Renal pelvis (tissue), 12 donors: ENCODE measurements around the gene GNG5. TPM values are rescaled to one million over a fixed set of nuclear protein-coding genes. Genes with fewer than 3 reads are reported as not detected.
"Not testable (repeated sequence)": the region's sequence is repeated elsewhere in the genome, so short reads cannot be mapped to it uniquely, and the experiment has no call there.

ENCODE experiments used
- DNase-seq: peaks from one replicate; pipeline ENCODE4 v3.0.0-alpha.2; 2013
- long read RNA-seq, 16 experiments: transcript quantifications; one replicate each; lab custom pipeline, GENCODE V29; 2026
- polyA plus RNA-seq, 3 donors: library from polyadenylated mRNA; unstranded; fragments of 120-200 nt; gene quantifications; one replicate each; pipeline ENCODE4 v1.2.1, GENCODE V29; 2013; ENCODE audit not compliant: insufficient read length in 3 of 3

GNG5 gene
- polyA plus RNA-seq: 100 to 1,000 TPM; 135 to 163 (median 156) TPM
- long read RNA-seq, donor 1, transcript GNG5-201 (3 exons, 920 nt): major isoform, 193 of 194 reads
- long read RNA-seq, donor 1, partial matches to known transcripts: 0 of 194 reads
- long read RNA-seq, donor 1, other reads (novel, unspliced or antisense): 0 of 194 reads
- long read RNA-seq, donor 2, transcript GNG5-201 (3 exons, 920 nt): major isoform, 206 of 211 reads
- long read RNA-seq, donor 2, partial matches to known transcripts: 5 of 211 reads
- long read RNA-seq, donor 2, other reads (novel, unspliced or antisense): 0 of 211 reads
- long read RNA-seq, donor 3, transcript GNG5-201 (3 exons, 920 nt): major isoform, 208 of 339 reads
- long read RNA-seq, donor 3, partial matches to known transcripts: 131 of 339 reads
- long read RNA-seq, donor 3, other reads (novel, unspliced or antisense): 0 of 339 reads
- long read RNA-seq, donor 4, transcript GNG5-201 (3 exons, 920 nt): major isoform, 252 of 253 reads
- long read RNA-seq, donor 4, partial matches to known transcripts: 0 of 253 reads
- long read RNA-seq, donor 4, other reads (novel, unspliced or antisense): 0 of 253 reads
- long read RNA-seq, donor 5, transcript GNG5-201 (3 exons, 920 nt): major isoform, 148 of 148 reads
- long read RNA-seq, donor 5, partial matches to known transcripts: 0 of 148 reads
- long read RNA-seq, donor 5, other reads (novel, unspliced or antisense): 0 of 148 reads
- long read RNA-seq, donor 6, transcript GNG5-201 (3 exons, 920 nt): major isoform, 186 of 188 reads
- long read RNA-seq, donor 6, partial matches to known transcripts: 0 of 188 reads
- long read RNA-seq, donor 6, other reads (novel, unspliced or antisense): 0 of 188 reads
- long read RNA-seq, donor 7, transcript GNG5-201 (3 exons, 920 nt): major isoform, 309 of 314 reads
- long read RNA-seq, donor 7, partial matches to known transcripts: 0 of 314 reads
- long read RNA-seq, donor 7, other reads (novel, unspliced or antisense): 5 of 314 reads
- long read RNA-seq, donor 8, transcript GNG5-201 (3 exons, 920 nt): major isoform, 71 of 77 reads
- long read RNA-seq, donor 8, partial matches to known transcripts: 5 of 77 reads
- long read RNA-seq, donor 8, other reads (novel, unspliced or antisense): 0 of 77 reads
- long read RNA-seq, donor 9, transcript GNG5-201 (3 exons, 920 nt): major isoform, 229 of 234 reads
- long read RNA-seq, donor 9, partial matches to known transcripts: 0 of 234 reads
- long read RNA-seq, donor 9, other reads (novel, unspliced or antisense): 5 of 234 reads
- long read RNA-seq, donor 10, transcript GNG5-201 (3 exons, 920 nt): major isoform, 174 of 174 reads
- long read RNA-seq, donor 10, partial matches to known transcripts: 0 of 174 reads
- long read RNA-seq, donor 10, other reads (novel, unspliced or antisense): 0 of 174 reads
- long read RNA-seq, donor 11, transcript GNG5-201 (3 exons, 920 nt): major isoform, 174 of 175 reads
- long read RNA-seq, donor 11, partial matches to known transcripts: 0 of 175 reads
- long read RNA-seq, donor 11, other reads (novel, unspliced or antisense): 0 of 175 reads
- long read RNA-seq, donor 12, transcript GNG5-201 (3 exons, 920 nt): major isoform, 282 of 316 reads
- long read RNA-seq, donor 12, partial matches to known transcripts: 29 of 316 reads
- long read RNA-seq, donor 12, other reads (novel, unspliced or antisense): 5 of 316 reads
- long read RNA-seq, donor 13, transcript GNG5-201 (3 exons, 920 nt): major isoform, 112 of 118 reads
- long read RNA-seq, donor 13, partial matches to known transcripts: 6 of 118 reads
- long read RNA-seq, donor 13, other reads (novel, unspliced or antisense): 0 of 118 reads
- long read RNA-seq, donor 14: 0 reads
- long read RNA-seq, donor 15, transcript GNG5-201 (3 exons, 920 nt): major isoform, 254 of 268 reads
- long read RNA-seq, donor 15, partial matches to known transcripts: 11 of 268 reads
- long read RNA-seq, donor 15, other reads (novel, unspliced or antisense): 0 of 268 reads
- long read RNA-seq, donor 16, transcript GNG5-201 (3 exons, 920 nt): major isoform, 243 of 250 reads
- long read RNA-seq, donor 16, partial matches to known transcripts: 5 of 250 reads
- long read RNA-seq, donor 16, other reads (novel, unspliced or antisense): 0 of 250 reads

- peak; percentile 97 for DNase-seq
These were observed at the start of gene GNG5, which contains the start of gene SPATA1 for GRCh38 chr1:84506002-84506728. TSS of gene GNG5 (minus strand) at chr1:84506581. CDS start at chr1:84506091, 490 bp downstream. TSS of gene SPATA1 (plus strand) at chr1:84506386. CDS start at chr1:84516360, 9,974 bp downstream.

- DNase-seq: no peak
These were observed 44.4 kb upstream of the GNG5 start for GRCh38 chr1:84550826-84551225.

GRCh38 chr1:84541679-84542078, 35.3 kb upstream of the GNG5 start:
- DNase-seq: no peak

GRCh38 chr1:84540759-84541158, 34.4 kb upstream of the GNG5 start:
- DNase-seq: peak; percentile 43

- DNase-seq: no peak
These were observed 33.6 kb upstream of the GNG5 start for GRCh38 chr1:84539972-84540371.

- DNase-seq: no peak
These were observed 32.2 kb upstream of the GNG5 start for GRCh38 chr1:84538599-84538998.

- DNase-seq: no peak
These were observed 19.4 kb upstream of the GNG5 start for GRCh38 chr1:84525779-84526178.

GRCh38 chr1:84524590-84524989, 18.2 kb upstream of the GNG5 start:
- DNase-seq: no peak

GRCh38 chr1:84510668-84511067, 4.3 kb upstream of the GNG5 start:
- DNase-seq: no peak

GRCh38 chr1:84510165-84510564, 3.8 kb upstream of the GNG5 start:
- no peak for DNase-seq

GRCh38 chr1:84509029-84509428, 2.6 kb upstream of the GNG5 start:
- DNase-seq: no peak

GRCh38 chr1:84508510-84508909, 2.1 kb upstream of the GNG5 start:
- no peak for DNase-seq

GRCh38 chr1:84507887-84508286, 1.5 kb upstream of the GNG5 start:
- not testable (repeated sequence) for DNase-seq

GRCh38 chr1:84506729-84507453, 510 bp upstream of the GNG5 start:
- peak; percentile 4 for DNase-seq

- no peak for DNase-seq
These were observed 834 bp downstream of the GNG5 start for GRCh38 chr1:84505493-84506001.

- DNase-seq: peak; percentile 17
These were observed 1.5 kb downstream of the GNG5 start for GRCh38 chr1:84504580-84505492.

GRCh38 chr1:84502927-84503326, 3.5 kb downstream of the GNG5 start:
- DNase-seq: no peak
